Right lobe of liver (tissue), 4 donors: ENCODE data around the gene PDHA1.

ENCODE experiments used
- CTCF ChIP-seq, 4 donors: fragments of 200-600 bp in 3 of 4; fragments of 450-650 bp in 1 of 4; IDR thresholded peaks; one replicate each; pipeline versions ENCODE4 v1.5.1 to v1.8.0; 2016 to 2022; ENCODE audit warnings: antibody characterized with exemption in 4 of 4, mild to moderate bottlenecking in 2 of 4
- POLR2A ChIP-seq: fragments of 450-650 bp; IDR thresholded peaks from one replicate; pipeline ENCODE4 v1.6.1; 2017; ENCODE audit warnings: antibody characterized with exemption, mild to moderate bottlenecking
- donor health status: DM: no; HTN: no; CAD: no.
- donor health status: DM: no; HTN: no; CAD: no.
- donor health status: DM: no; HTN: yes; CAD: no.

- TF ChIP-seq POLR2A (no peak), CTCF (IDR thresholded peaks at IDR 0.05) (no peak)
These were observed 43.0 kb downstream of the PDHA1 start for GRCh38 chrX:19386679-19387078.
